Ishikawa (cell line): ENCODE results near the gene ZNF30.

Source experiments
- CEBPB ChIP-seq: IDR thresholded peaks from 2 replicates; pipeline ENCODE4 v1.6.1; 2012
- CREB1 ChIP-seq: IDR thresholded peaks from 2 replicates; pipeline ENCODE4 v1.6.1; 2012; ENCODE audit warnings: low read depth
- EGR1 ChIP-seq: IDR thresholded peaks from 2 replicates; pipeline ENCODE4 v1.6.1; 2012
- EP300 ChIP-seq: IDR thresholded peaks from 2 replicates; pipeline ENCODE4 v1.6.1; 2012; ENCODE audit warnings: borderline replicate concordance
- FOXM1 ChIP-seq: IDR thresholded peaks from 2 replicates; pipeline ENCODE4 v1.6.1; 2012; ENCODE audit warnings: low read depth, borderline replicate concordance
- NFIC ChIP-seq: IDR thresholded peaks from 2 replicates; pipeline ENCODE4 v1.6.1; 2012
- RAD21 ChIP-seq: IDR thresholded peaks from 2 replicates; pipeline ENCODE4 v1.6.1; 2012; ENCODE audit warnings: low read depth
- TAF1 ChIP-seq: IDR thresholded peaks from 2 replicates; pipeline ENCODE4 v1.6.1; 2012; ENCODE audit warnings: low read depth, mild to moderate bottlenecking
- TCF12 ChIP-seq: IDR thresholded peaks from 2 replicates; pipeline ENCODE4 v1.6.1; 2012; ENCODE audit warnings: low read depth
- TEAD4 ChIP-seq: IDR thresholded peaks from 2 replicates; pipeline ENCODE4 v1.6.1; 2012
- YY1 ChIP-seq: IDR thresholded peaks from 2 replicates; pipeline ENCODE4 v1.6.1; 2012; ENCODE audit warnings: low read depth
- ZBTB7A ChIP-seq: IDR thresholded peaks from 2 replicates; pipeline ENCODE4 v1.6.1; 2012; ENCODE audit warnings: low read depth
- TF ChIP-seq, protein P1 (sequence below): IDR thresholded peaks from 2 replicates; pipeline ENCODE4 v1.6.1; 2012; ENCODE audit warnings: low read depth, mild to moderate bottlenecking
- TF ChIP-seq, protein P2 (sequence below): IDR thresholded peaks from 2 replicates; pipeline ENCODE4 v1.6.1; 2012
- TF ChIP-seq, protein P3 (sequence below): IDR thresholded peaks from 2 replicates; pipeline ENCODE4 v1.6.1; 2012

The ZNF30 gene

DNA sequence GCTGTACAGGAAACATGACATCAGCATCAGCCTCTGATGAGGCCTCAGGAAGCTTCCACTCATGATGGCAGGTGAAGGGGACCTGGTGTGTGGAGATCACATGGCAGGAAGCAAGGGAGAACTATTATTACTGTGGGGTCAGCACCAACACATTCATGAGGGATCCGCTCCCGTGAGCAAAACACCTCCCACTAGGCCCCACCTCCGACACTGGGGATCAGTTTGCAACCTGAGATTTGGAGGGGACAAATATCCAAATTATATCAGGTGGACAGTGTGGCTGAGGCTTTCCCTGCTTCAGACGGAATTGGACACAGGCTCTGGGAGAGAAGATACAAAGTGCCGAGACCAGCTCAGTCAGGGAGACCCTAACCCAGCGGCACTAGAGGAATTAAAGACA, 43.0 kb downstream of the ZNF30 start:
- TF ChIP-seq NFIC (no peak), TAF1 (no peak), ZBTB7A (no peak)
- TF ChIP-seq, protein P1, sequence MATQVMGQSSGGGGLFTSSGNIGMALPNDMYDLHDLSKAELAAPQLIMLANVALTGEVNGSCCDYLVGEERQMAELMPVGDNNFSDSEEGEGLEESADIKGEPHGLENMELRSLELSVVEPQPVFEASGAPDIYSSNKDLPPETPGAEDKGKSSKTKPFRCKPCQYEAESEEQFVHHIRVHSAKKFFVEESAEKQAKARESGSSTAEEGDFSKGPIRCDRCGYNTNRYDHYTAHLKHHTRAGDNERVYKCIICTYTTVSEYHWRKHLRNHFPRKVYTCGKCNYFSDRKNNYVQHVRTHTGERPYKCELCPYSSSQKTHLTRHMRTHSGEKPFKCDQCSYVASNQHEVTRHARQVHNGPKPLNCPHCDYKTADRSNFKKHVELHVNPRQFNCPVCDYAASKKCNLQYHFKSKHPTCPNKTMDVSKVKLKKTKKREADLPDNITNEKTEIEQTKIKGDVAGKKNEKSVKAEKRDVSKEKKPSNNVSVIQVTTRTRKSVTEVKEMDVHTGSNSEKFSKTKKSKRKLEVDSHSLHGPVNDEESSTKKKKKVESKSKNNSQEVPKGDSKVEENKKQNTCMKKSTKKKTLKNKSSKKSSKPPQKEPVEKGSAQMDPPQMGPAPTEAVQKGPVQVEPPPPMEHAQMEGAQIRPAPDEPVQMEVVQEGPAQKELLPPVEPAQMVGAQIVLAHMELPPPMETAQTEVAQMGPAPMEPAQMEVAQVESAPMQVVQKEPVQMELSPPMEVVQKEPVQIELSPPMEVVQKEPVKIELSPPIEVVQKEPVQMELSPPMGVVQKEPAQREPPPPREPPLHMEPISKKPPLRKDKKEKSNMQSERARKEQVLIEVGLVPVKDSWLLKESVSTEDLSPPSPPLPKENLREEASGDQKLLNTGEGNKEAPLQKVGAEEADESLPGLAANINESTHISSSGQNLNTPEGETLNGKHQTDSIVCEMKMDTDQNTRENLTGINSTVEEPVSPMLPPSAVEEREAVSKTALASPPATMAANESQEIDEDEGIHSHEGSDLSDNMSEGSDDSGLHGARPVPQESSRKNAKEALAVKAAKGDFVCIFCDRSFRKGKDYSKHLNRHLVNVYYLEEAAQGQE, result no peak

DNA sequence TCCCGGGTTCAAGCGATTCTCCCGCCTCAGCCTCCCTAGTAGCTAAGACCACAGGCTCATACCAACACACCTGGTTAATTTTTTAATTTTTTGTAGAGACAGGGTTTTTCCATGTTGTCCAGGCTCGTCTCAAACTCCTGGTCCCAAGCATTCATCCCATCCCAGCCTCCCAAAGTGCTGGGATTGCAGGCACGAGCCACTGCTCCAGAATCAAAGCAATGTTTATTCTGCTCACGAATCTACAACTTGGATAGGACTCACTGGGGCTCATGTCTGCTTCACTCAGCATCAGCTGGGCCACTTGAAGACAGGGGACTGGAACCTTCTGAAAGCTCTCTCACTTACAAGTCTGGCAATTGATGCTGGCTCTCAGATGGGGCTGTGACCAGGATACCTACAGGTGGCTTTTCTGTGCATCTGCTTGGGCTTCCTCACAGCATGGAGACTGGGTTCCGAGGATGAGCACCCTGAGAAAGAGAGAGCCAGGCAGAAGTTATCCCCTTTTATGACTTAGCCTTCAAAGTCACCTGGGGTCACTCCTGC, 45.5 kb downstream of the ZNF30 start:
- no peak for TF ChIP-seq EP300
- TF ChIP-seq CEBPB, result no peak
- TF ChIP-seq, protein P2, sequence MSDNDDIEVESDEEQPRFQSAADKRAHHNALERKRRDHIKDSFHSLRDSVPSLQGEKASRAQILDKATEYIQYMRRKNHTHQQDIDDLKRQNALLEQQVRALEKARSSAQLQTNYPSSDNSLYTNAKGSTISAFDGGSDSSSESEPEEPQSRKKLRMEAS, result no peak
- no peak for TF ChIP-seq NFIC
- no peak for TF ChIP-seq YY1
- no peak for TF ChIP-seq TCF12
- TF ChIP-seq, protein P3, sequence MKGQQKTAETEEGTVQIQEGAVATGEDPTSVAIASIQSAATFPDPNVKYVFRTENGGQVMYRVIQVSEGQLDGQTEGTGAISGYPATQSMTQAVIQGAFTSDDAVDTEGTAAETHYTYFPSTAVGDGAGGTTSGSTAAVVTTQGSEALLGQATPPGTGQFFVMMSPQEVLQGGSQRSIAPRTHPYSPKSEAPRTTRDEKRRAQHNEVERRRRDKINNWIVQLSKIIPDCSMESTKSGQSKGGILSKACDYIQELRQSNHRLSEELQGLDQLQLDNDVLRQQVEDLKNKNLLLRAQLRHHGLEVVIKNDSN, result no peak

DNA sequence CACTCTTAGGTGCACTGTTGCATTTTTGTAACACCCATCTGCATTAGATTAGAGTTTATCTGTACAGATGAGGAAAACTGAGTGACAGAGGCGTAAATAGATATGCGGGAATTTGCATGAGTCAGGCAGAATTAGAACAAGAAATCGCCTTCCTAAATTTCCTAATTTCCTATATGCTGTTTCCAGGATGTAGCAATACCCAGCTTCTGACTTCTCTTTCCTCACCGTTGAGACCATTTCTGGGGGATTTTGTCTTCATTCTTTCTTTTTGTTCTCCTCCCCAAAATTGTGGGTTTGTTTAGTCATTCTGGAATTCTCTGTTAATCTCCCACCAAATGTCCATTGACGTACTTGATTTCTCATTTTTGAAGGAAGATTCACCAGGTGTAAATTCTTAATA, 47.9 kb downstream of the ZNF30 start:
- no peak for TF ChIP-seq TCF12
- no peak for TF ChIP-seq CREB1
- TF ChIP-seq, protein P2, result no peak
- TF ChIP-seq YY1, result no peak
- no peak for TF ChIP-seq TEAD4
- TF ChIP-seq, protein P1, result no peak
- TF ChIP-seq FOXM1, result no peak
- TF ChIP-seq EGR1, result no peak
- no peak for TF ChIP-seq ZBTB7A
- no peak for TF ChIP-seq RAD21

DNA sequence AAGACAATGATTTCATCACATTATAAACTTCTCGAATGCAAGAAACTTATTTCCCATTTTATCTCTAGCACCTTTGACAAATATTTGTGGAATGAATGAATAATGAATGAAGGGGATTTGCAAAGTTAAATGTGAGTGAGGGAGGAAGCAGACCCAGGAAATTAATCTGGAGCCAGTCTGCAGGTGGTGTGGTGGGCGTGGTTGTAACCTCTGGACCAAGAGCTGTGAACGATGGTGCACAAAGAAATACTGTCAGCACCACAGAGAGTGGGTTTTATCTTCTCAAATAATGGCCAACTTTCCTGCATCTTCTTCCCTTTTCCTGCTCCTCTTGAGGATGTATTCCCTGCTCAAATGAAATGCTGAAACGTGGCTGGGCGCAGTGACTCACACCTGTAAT, 48.4 kb downstream of the ZNF30 start:
- TF ChIP-seq, protein P3, result no peak
- TF ChIP-seq ZBTB7A, result no peak
- TF ChIP-seq NFIC, result no peak
- TF ChIP-seq, protein P2, result no peak
- TF ChIP-seq EP300, result no peak
- no peak for TF ChIP-seq YY1
- TF ChIP-seq, protein P1, result no peak
- TF ChIP-seq TEAD4, result no peak
- TF ChIP-seq EGR1, result no peak
- TF ChIP-seq FOXM1, result no peak
- TF ChIP-seq TAF1, result no peak
- TF ChIP-seq RAD21, result no peak
- TF ChIP-seq TCF12, result no peak
- TF ChIP-seq CREB1, result no peak
- TF ChIP-seq CEBPB, result no peak

DNA sequence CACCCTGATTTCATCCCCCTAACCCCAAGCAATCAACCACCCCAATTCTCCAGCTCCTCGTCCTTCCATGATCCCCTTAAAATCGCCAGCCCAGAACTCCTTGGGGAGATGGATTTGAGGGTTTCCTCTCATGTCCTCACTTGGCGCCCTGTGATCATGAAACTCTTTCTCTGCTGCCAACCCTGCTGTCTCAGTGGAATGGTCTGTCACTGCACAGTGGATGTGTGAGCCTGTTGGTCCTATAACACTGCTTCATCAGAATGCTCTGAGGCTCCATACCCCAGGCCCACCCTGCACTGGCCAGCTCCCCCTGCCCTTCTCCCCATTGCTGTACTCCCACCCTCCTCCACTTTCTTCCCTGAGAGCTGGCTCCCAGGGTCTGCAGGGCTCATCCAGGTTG, 49.9 kb downstream of the ZNF30 start:
- TF ChIP-seq EGR1 (no peak), TAF1 (no peak), ZBTB7A (no peak), CREB1 (no peak)
